ENCODE data around the gene CARNS1. TPM values are rescaled to one million over a fixed set of nuclear protein-coding genes. Genes with fewer than 3 reads are reported as not detected.

The CARNS1 gene
- total and polyA plus RNA-seq, 10 of the 15 experiments (the other 5 are each of a cell fraction or from before 2014, with no cell fraction given), result 0.02 to 0.14 (median 0.10) TPM; not detected in 3

DNA sequence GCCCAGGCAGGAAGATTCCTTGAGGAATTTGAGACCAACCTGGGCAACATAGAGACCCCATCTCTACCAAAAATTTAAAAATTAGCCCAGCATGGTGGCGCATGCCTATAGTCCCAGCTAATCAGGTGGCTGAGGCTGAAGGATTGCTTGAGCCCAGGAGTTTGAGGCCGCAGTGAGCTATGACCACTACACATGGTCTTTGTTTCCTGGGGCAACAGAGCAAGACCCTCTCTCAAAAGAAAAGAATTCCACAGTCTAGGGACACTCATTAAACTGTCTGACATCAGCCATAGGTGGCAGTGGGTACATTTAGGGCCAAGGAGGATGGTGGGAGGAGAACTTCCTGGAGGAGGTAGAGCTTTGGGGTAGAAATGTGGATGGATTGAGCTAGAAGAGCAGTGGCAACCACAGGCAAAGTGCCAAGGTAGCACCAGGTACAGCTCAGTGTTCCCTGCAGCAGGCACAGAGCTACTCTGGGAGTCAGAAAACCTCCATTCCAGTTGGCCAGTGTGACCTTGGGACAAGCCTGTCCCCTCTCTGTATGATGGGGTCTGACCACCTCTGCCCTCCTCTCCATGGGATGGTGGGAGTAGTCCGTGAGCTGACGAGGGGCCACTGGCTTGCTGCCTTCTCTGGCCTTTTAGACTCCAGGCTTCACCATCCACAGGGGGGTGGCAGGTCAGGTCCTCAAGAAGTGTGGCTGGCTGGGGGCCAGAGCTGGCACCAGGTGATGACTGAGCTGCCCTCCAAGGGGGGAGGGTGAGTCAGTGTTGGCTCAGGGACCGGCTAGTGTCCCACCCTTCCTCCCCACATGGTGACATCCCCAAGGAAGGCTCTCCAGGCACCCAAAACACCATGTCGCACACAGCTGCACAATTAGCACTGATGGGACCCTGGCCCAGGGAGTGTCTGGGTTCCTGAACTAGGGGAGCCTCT, 38.3 kb upstream of the CARNS1 start:
- POLR2A ChIA-PET, result interaction anchor here (0.6 to 8.4 kb wide), 3 partner anchors 9 to 222 kb away, joined by 3 to 183 read pairs (median 3); partner anchors contain the start of gene POLD4
- Histone ChIP-seq H2AFZ (ENCODE audit: control insufficient read depth, low read depth, low read length) (no peak overlapping the region), H3K9me3 (replicated peaks; ENCODE audit: control insufficient read depth, insufficient read depth, low read length) (no peaks in the 10 kb centered on the region), H4K20me1 (ENCODE audit: control insufficient read depth, insufficient read depth) (no peaks in the 10 kb centered on the region), H3K4me2 (ENCODE audit: control insufficient read depth, insufficient read depth) (no peak overlapping the region), H3K36me3 (ENCODE audit: control insufficient read depth in 2 of 2, insufficient read depth in 2 of 2, low read length in 1 of 2) (no peaks in the 10 kb centered on the region), H3K27ac (ENCODE audit: control insufficient read depth, insufficient read depth) (no peak overlapping the region), H3K4me1 (ENCODE audit: control insufficient read depth, insufficient read depth, low read length) (peaks cover 22% of the 10 kb centered on the region), H3K4me3 (no peak overlapping the region), H3K27me3 (replicated peaks in 1 of 2; ENCODE audit: control insufficient read depth in 2 of 2, insufficient read depth in 2 of 2, low read length in 1 of 2) (peaks cover 2 to 4% of the 10 kb centered on the region in 2 experiments; a peak in 3 of 4 replicates), H3K9ac (ENCODE audit: control insufficient read depth, insufficient read depth, low read length) (no peak overlapping the region), H3K79me2 (ENCODE audit: control insufficient read depth, insufficient read depth, low read length) (no peaks in the 10 kb centered on the region)
- intact Hi-C loops (cut with micrococcal nuclease; ENCODE audit: unreplicated experiment), result no loop called here
- BruUV-seq (replicated peaks), result no TSS peak
- SMC1A ChIA-PET (ENCODE audit: uncharacterized antibody, unreplicated experiment), result interaction anchor here (21.3 kb wide), 1 partner anchor 21 kb away, joined by 646 read pairs; the partner anchor contains the start of gene POLD4
- TF ChIP-seq, protein P1, sequence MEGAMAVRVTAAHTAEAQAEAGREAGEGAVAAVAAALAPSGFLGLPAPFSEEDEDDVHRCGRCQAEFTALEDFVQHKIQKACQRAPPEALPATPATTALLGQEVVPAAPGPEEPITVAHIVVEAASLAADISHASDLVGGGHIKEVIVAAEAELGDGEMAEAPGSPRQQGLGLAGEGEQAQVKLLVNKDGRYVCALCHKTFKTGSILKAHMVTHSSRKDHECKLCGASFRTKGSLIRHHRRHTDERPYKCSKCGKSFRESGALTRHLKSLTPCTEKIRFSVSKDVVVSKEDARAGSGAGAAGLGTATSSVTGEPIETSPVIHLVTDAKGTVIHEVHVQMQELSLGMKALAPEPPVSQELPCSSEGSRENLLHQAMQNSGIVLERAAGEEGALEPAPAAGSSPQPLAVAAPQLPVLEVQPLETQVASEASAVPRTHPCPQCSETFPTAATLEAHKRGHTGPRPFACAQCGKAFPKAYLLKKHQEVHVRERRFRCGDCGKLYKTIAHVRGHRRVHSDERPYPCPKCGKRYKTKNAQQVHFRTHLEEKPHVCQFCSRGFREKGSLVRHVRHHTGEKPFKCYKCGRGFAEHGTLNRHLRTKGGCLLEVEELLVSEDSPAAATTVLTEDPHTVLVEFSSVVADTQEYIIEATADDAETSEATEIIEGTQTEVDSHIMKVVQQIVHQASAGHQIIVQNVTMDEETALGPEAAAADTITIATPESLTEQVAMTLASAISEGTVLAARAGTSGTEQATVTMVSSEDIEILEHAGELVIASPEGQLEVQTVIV (IDR thresholded peaks at IDR 0.05; ENCODE audit: borderline replicate concordance, partially characterized antibody), result no peak
- no peak for TF ChIP-seq CBX3 (IDR thresholded peaks at IDR 0.05; ENCODE audit: borderline replicate concordance, low read depth)
- TF ChIP-seq RUNX3 (IDR thresholded peaks at IDR 0.05; ENCODE audit: low read length), result no peak
- TF ChIP-seq, protein P2, sequence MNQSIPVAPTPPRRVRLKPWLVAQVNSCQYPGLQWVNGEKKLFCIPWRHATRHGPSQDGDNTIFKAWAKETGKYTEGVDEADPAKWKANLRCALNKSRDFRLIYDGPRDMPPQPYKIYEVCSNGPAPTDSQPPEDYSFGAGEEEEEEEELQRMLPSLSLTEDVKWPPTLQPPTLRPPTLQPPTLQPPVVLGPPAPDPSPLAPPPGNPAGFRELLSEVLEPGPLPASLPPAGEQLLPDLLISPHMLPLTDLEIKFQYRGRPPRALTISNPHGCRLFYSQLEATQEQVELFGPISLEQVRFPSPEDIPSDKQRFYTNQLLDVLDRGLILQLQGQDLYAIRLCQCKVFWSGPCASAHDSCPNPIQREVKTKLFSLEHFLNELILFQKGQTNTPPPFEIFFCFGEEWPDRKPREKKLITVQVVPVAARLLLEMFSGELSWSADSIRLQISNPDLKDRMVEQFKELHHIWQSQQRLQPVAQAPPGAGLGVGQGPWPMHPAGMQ (IDR thresholded peaks at IDR 0.05; ENCODE audit: borderline replicate concordance), result no peak
- TF ChIP-seq, protein P3, sequence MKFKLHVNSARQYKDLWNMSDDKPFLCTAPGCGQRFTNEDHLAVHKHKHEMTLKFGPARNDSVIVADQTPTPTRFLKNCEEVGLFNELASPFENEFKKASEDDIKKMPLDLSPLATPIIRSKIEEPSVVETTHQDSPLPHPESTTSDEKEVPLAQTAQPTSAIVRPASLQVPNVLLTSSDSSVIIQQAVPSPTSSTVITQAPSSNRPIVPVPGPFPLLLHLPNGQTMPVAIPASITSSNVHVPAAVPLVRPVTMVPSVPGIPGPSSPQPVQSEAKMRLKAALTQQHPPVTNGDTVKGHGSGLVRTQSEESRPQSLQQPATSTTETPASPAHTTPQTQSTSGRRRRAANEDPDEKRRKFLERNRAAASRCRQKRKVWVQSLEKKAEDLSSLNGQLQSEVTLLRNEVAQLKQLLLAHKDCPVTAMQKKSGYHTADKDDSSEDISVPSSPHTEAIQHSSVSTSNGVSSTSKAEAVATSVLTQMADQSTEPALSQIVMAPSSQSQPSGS (IDR thresholded peaks at IDR 0.05; ENCODE audit: low read length), result no peak
- TF ChIP-seq ZNF24 (IDR thresholded peaks at IDR 0.05), result no peak
- no peak for TF ChIP-seq STAT1 (conservative IDR thresholded peaks at IDR 0.05)
- no peak for TF ChIP-seq EED (IDR thresholded peaks at IDR 0.05; ENCODE audit: low read depth)
- no peak for TF ChIP-seq POLR2A (IDR thresholded peaks at IDR 0.05; ENCODE audit: low read depth, low read length)
- no peak for TF ChIP-seq ZSCAN29 (IDR thresholded peaks at IDR 0.05)
- TF ChIP-seq, protein P4, sequence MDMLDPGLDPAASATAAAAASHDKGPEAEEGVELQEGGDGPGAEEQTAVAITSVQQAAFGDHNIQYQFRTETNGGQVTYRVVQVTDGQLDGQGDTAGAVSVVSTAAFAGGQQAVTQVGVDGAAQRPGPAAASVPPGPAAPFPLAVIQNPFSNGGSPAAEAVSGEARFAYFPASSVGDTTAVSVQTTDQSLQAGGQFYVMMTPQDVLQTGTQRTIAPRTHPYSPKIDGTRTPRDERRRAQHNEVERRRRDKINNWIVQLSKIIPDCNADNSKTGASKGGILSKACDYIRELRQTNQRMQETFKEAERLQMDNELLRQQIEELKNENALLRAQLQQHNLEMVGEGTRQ (IDR thresholded peaks at IDR 0.05; ENCODE audit: borderline replicate concordance, low read depth, low read length), result no peak
- TF ChIP-seq, protein P5, sequence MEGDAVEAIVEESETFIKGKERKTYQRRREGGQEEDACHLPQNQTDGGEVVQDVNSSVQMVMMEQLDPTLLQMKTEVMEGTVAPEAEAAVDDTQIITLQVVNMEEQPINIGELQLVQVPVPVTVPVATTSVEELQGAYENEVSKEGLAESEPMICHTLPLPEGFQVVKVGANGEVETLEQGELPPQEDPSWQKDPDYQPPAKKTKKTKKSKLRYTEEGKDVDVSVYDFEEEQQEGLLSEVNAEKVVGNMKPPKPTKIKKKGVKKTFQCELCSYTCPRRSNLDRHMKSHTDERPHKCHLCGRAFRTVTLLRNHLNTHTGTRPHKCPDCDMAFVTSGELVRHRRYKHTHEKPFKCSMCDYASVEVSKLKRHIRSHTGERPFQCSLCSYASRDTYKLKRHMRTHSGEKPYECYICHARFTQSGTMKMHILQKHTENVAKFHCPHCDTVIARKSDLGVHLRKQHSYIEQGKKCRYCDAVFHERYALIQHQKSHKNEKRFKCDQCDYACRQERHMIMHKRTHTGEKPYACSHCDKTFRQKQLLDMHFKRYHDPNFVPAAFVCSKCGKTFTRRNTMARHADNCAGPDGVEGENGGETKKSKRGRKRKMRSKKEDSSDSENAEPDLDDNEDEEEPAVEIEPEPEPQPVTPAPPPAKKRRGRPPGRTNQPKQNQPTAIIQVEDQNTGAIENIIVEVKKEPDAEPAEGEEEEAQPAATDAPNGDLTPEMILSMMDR (IDR thresholded peaks at IDR 0.05 in 2 of 3, conservative IDR thresholded peaks at IDR 0.05 in 1 of 3; ENCODE audit: control insufficient read depth in 2 of 3, extremely low read depth in 1 of 3, insufficient read depth in 1 of 3, low read depth in 3 of 3, low read length in 3 of 3), result no peak
- no peak for TF ChIP-seq RAD21 (IDR thresholded peaks at IDR 0.05; ENCODE audit: insufficient read depth, low read depth, low read length)
- no peak for DNase-seq (ENCODE audit: low read depth, low spot score)
- in situ Hi-C loops (cut with MboI), result no loop called here
- RAD21 ChIA-PET (ENCODE audit: unreplicated experiment), result interaction anchor here (0.8 to 15.0 kb wide), 4 partner anchors 8 to 212 kb away, joined by 3 to 525 read pairs (median 100); partner anchors contain the start of gene POLD4
- no peak for FAIRE-seq
- WGBS (ENCODE audit: insufficient coverage, insufficient replicate concordance, low lambda C conversion rate, missing lambda C conversion rate), result 70% methylated on average over 6 of the region's 6 CpGs
- no peak for ATAC-seq
- CTCF ChIA-PET, result interaction anchor here (1.2 to 25.5 kb wide), 4 partner anchors 16 to 114 kb away, joined by 3 to 1301 read pairs (median 198); partner anchors contain the start of genes CLCF1, POLD4 and PPP1CA
